ENCODE measurements around the gene RFFL. TPM values are rescaled to one million over a fixed set of nuclear protein-coding genes. Genes with fewer than 3 reads are reported as not detected.
"Not testable (repeated sequence)": the region's sequence is repeated elsewhere in the genome, so short reads cannot be mapped to it uniquely, and the experiment has no call there.

RFFL gene
- total RNA-seq, 1 donor from 2014 or later, result 25.4 TPM

DNA sequence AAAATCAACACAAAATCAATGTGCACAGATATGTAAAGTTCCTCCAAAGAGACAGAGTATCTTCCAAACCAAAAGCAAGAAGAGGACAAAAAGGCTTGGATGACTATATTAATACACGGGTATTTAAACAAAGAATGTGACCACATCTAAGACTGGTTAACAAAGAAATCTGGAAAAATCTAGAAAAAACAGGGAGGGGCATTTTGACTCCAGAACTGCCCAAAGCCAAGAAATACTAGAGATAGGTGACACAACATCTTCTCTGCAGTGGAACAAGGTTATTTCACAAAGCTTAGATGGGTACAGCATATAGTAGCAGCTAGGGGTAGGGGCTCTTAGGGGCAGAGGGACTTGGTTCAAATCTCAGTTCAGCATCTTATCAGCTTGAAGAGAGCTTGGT, 10.3 kb downstream of the RFFL start:
- no peak for DNase-seq (ENCODE audit: low spot score)
- peaks cover 55% of the 10 kb centered on the region for H3K4me1 Mint-ChIP-seq (ENCODE audit: low read depth)
- H3K9me3 Mint-ChIP-seq, result no peaks in the 10 kb centered on the region
- H3K4me3 Mint-ChIP-seq (ENCODE audit: low read depth), result no peak overlapping the region
- H3K27me3 Mint-ChIP-seq (ENCODE audit: low read depth), result no peaks in the 10 kb centered on the region
- H3K36me3 Mint-ChIP-seq (ENCODE audit: low read depth), result peaks cover 23% of the 10 kb centered on the region
- intact Hi-C loops (cut with micrococcal nuclease), result no loop called here
- H3K27ac Mint-ChIP-seq, result no peak overlapping the region

DNA sequence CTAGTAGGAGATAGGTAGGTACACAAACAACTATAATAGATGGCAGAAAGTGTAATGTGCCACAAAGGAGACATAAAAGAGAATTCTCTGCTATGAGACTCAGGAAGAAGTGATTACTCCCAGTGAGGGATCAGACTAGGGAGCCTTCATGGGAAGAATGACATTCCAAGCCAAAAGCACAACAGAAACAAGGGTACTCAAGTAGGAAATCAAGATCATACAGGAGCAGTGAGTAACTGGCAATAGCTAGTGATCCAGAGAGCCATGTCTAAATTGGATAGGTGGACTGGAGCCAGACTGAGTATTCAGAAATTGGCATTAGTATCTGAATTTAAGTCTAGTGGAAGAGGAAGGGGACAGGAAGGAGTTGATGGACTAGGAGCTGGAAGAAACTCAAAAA, 10.7 kb downstream of the RFFL start:
- H3K27me3 Mint-ChIP-seq (ENCODE audit: low read depth), result no peaks in the 10 kb centered on the region
- no peaks in the 10 kb centered on the region for H3K9me3 Mint-ChIP-seq
- H3K36me3 Mint-ChIP-seq (ENCODE audit: low read depth), result peaks cover 18% of the 10 kb centered on the region
- peak overlapping the region; percentile 81 for H3K27ac Mint-ChIP-seq
- intact Hi-C loops (cut with micrococcal nuclease), result no loop called here
- DNase-seq (ENCODE audit: low spot score), result no peak
- no peak overlapping the region for H3K4me3 Mint-ChIP-seq (ENCODE audit: low read depth)
- peaks cover 54% of the 10 kb centered on the region for H3K4me1 Mint-ChIP-seq (ENCODE audit: low read depth)

DNA sequence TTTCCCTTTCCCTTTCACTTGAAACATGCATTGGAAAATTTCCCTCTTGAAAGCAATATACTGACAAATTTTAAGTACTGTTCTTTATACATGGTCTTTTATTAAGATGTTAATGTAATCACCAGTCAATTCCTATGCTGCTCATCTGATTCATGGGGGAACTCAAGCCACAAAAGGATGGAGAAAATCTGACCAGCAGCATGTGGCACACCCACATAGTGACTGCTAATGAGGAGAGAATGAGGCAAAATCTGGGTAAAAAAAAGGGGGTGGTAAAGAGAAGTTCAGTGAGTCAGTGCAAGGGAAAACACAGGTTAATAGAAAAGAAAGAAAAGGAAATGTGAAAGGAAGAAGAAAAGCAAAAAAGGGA, 11.3 kb downstream of the RFFL start:
- H3K4me3 Mint-ChIP-seq (ENCODE audit: low read depth), result peak overlapping the region; percentile 49
- H3K36me3 Mint-ChIP-seq (ENCODE audit: low read depth), result peaks cover 13% of the 10 kb centered on the region
- H3K27me3 Mint-ChIP-seq (ENCODE audit: low read depth), result no peaks in the 10 kb centered on the region
- no peaks in the 10 kb centered on the region for H3K9me3 Mint-ChIP-seq
- peak overlapping the region; percentile 81 for H3K27ac Mint-ChIP-seq
- H3K4me1 Mint-ChIP-seq (ENCODE audit: low read depth), result peaks cover 49% of the 10 kb centered on the region
- intact Hi-C loops (cut with micrococcal nuclease), result no loop called here
- no peak for DNase-seq (ENCODE audit: low spot score)

DNA sequence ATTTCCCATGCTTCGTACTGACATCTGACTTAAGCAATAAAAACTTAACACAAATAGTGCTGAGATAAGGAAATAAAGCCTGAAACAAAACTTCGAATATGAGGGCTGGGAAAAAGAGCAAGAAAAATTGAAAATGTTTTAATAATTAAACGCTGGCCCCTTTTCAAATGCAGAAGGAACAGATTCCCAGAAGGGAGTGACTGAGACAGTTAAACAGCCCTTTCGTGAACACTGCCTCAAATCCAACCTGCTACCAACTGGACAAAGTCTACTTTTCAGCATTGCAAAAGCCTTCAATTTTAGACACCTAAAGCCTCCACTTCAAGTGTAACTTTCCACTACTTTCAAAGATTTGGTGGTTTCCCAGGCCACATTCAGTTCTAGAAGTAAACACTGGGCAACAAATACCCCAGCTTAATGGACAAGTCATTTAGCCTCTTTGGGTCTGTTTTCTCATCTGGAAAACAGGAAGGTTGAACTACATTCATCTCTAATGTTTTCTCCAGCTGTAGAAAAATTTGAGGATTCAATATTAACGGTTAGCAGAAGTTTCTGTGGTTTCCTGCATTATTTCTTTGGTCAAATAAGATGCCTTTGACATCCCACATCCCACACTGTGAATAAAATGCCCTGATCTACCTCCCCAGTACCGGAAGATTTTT, 11.8 kb downstream of the RFFL start:
- intact Hi-C loops (cut with micrococcal nuclease), result loop anchor here (1.0 kb wide), 1 partner anchor 12 kb away; the partner anchor contains the start of gene RFFL
- Mint-ChIP-seq H3K4me3 (ENCODE audit: low read depth) (peak overlapping the region; percentile 49), H3K9me3 (no peaks in the 10 kb centered on the region), H3K27me3 (ENCODE audit: low read depth) (no peaks in the 10 kb centered on the region), H3K36me3 (ENCODE audit: low read depth) (peaks cover 12% of the 10 kb centered on the region), H3K4me1 (ENCODE audit: low read depth) (peaks cover 54% of the 10 kb centered on the region), H3K27ac (peak overlapping the region; percentile 81)
- no peak for DNase-seq (ENCODE audit: low spot score)

DNA sequence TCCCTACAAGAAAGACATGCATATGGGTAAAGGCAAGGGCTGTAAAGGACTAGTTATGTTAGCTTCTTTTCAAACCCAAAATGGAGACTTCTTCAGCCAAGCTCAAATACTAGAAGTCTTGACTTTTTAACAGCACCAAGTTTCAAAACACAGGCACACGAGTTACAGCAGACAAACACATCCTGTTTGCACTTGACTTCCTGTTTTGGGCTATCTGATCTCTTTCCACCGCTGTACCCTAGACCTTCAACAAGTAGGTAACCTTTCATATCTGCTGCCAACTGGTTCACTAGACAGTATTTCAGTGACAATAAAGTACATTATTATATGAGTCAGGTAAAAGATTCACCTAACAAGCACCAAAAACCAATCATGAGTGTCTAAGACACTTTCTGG, 12.3 kb downstream of the RFFL start:
- intact Hi-C loops (cut with micrococcal nuclease), result loop anchor here (1.0 kb wide), 1 partner anchor 12 kb away; the partner anchor contains the start of gene RFFL
- peak; percentile 30 for DNase-seq (ENCODE audit: low spot score)
- H3K4me1 Mint-ChIP-seq (ENCODE audit: low read depth), result peaks cover 59% of the 10 kb centered on the region

DNA sequence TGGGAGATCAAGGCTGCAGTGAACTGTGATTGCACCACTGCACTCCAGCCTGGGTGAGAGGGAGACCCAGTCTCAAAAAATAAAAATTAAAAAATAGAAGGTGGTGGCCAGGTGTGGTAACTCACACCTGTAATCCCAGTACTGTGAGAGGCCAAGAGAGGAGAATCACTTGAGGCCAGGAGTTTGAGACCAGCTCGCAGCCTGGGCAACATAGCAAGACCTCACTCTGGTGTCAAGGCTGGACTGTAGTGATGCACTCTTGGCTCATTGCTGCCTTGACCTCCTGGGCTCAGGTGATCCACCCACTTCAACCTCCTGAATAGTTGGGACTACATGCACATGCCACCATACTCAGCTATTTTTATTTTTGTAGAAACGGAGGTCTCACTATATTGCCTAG, 13.3 kb downstream of the RFFL start:
- H3K36me3 Mint-ChIP-seq (ENCODE audit: low read depth), result peaks cover 6% of the 10 kb centered on the region
- H3K4me1 Mint-ChIP-seq (ENCODE audit: low read depth), result peaks cover 63% of the 10 kb centered on the region
- intact Hi-C loops (cut with micrococcal nuclease), result no loop called here
- H3K27ac Mint-ChIP-seq, result no peak overlapping the region
- no peaks in the 10 kb centered on the region for H3K9me3 Mint-ChIP-seq
- no peaks in the 10 kb centered on the region for H3K27me3 Mint-ChIP-seq (ENCODE audit: low read depth)
- H3K4me3 Mint-ChIP-seq (ENCODE audit: low read depth), result no peak overlapping the region
- no peak for DNase-seq (ENCODE audit: low spot score)

More for the DNA sequence above, 12.3 kb downstream of the RFFL start:
- H3K27me3 Mint-ChIP-seq (ENCODE audit: low read depth), result no peaks in the 10 kb centered on the region
- H3K36me3 Mint-ChIP-seq (ENCODE audit: low read depth), result peaks cover 12% of the 10 kb centered on the region
- peak overlapping the region; percentile 81 for H3K27ac Mint-ChIP-seq
- H3K9me3 Mint-ChIP-seq, result no peaks in the 10 kb centered on the region
- H3K4me3 Mint-ChIP-seq (ENCODE audit: low read depth), result peak overlapping the region; percentile 49

DNA sequence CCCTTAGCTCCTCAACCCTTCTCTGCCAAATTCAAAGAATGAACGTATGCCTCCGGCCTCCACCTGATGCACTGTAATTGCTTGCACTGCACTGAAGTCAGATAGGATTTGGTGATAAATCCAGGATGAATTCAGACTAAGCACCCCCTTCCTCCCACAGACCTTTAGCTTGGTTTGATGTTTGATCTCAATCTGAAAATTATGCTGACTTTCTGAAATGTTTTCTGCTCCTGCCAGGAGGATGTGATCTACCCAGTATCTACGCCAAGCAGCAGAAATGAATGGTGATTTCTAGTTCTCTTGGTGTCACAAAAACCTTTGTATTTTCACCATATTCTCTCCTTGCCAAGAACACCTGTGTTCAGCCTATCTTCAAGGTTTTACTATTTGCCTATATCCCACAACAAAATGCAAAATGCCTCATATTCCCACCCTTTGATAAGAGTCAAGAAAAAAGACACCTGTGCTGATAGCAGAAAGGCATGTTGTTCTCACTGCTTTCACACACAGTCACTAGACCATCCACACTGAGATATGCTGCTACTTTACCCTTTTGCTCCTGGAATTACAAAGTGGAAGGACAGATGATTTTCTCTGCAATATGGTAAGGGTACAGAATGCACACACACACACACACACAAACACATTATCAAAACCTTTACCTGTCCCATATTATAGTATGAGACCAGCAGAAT, 14.7 kb downstream of the RFFL start:
- H3K9me3 Mint-ChIP-seq, result no peaks in the 10 kb centered on the region
- DNase-seq (ENCODE audit: low spot score), result no peak
- no peaks in the 10 kb centered on the region for H3K27me3 Mint-ChIP-seq (ENCODE audit: low read depth)
- H3K36me3 Mint-ChIP-seq (ENCODE audit: low read depth), result peaks cover 6% of the 10 kb centered on the region
- intact Hi-C loops (cut with micrococcal nuclease), result loop anchor here (5.0 kb wide), 1 partner anchor 488 kb away; the partner anchor contains the start of gene SLFN12L
- peak overlapping the region; percentile 40 for H3K27ac Mint-ChIP-seq
- peak overlapping the region; percentile 31 for H3K4me3 Mint-ChIP-seq (ENCODE audit: low read depth)
- peaks cover 62% of the 10 kb centered on the region for H3K4me1 Mint-ChIP-seq (ENCODE audit: low read depth)

DNA sequence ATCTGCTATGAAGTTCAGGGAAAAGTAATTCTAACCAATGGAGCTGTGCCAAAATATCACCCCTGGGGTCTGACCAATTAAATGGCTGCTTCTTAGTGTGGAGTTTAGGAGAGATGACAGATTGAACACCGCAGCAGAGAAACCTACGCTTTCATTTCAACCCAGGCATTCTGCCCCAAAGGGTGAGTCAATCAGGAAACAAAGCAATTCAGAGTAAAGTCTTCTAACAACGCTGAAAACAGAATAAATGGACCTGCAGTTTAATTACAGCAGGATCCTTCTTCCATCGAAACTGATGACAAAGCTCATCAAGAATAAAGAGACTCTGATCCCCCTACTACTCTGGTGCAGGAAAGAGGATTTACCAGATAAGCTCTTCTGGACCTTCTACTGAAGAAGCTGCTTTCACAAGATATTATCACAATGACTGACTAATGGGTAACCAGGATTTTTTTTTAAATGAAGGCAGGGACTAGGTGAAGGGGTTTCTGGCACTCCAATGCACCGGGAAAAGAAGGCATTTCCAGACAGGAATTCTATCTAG, 16.7 kb downstream of the RFFL start:
- peaks cover 49% of the 10 kb centered on the region for H3K4me1 Mint-ChIP-seq (ENCODE audit: low read depth)

DNA sequence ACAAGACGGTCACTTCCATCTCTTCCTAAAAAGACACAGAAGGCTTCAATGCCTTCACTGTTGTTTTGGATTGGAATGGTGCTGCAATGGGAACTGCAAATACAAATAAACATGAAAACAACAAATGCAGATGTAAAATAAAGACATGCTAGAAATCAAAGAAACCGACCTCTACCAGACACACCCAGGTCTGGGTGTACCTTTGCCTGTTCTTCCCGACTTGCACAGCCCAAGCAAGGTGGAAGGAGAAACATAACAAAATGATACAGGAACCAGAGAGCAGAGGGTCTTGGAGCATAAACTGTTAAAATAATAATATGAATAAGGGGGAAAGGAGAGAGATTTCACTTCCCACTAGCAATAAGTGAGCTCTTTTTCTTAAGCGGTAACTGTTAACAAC, 17.3 kb downstream of the RFFL start:
- H3K9me3 Mint-ChIP-seq, result no peaks in the 10 kb centered on the region
- H3K27me3 Mint-ChIP-seq (ENCODE audit: low read depth), result no peaks in the 10 kb centered on the region
- H3K4me1 Mint-ChIP-seq (ENCODE audit: low read depth), result peaks cover 43% of the 10 kb centered on the region
- peak overlapping the region; percentile 77 for H3K4me3 Mint-ChIP-seq (ENCODE audit: low read depth)
- no peak for DNase-seq (ENCODE audit: low spot score)
- H3K27ac Mint-ChIP-seq, result peak overlapping the region; percentile 95
- intact Hi-C loops (cut with micrococcal nuclease), result loop anchor here (1.0 to 5.0 kb wide), 6 partner anchors 17 to 491 kb away; partner anchors contain the start of genes RFFL and SLFN12L
- H3K36me3 Mint-ChIP-seq (ENCODE audit: low read depth), result peaks cover 9% of the 10 kb centered on the region

More for the DNA sequence above, 16.7 kb downstream of the RFFL start:
- Mint-ChIP-seq H3K9me3 (no peaks in the 10 kb centered on the region), H3K27me3 (ENCODE audit: low read depth) (no peaks in the 10 kb centered on the region), H3K36me3 (ENCODE audit: low read depth) (peaks cover 6% of the 10 kb centered on the region), H3K4me3 (ENCODE audit: low read depth) (peak overlapping the region; percentile 77), H3K27ac (peak overlapping the region; percentile 95)
- intact Hi-C loops (cut with micrococcal nuclease), result loop anchor here (1.0 to 5.0 kb wide), 6 partner anchors 16 to 490 kb away; partner anchors contain the start of genes RFFL and SLFN12L
- peak; percentile 59 for DNase-seq (ENCODE audit: low spot score)

DNA sequence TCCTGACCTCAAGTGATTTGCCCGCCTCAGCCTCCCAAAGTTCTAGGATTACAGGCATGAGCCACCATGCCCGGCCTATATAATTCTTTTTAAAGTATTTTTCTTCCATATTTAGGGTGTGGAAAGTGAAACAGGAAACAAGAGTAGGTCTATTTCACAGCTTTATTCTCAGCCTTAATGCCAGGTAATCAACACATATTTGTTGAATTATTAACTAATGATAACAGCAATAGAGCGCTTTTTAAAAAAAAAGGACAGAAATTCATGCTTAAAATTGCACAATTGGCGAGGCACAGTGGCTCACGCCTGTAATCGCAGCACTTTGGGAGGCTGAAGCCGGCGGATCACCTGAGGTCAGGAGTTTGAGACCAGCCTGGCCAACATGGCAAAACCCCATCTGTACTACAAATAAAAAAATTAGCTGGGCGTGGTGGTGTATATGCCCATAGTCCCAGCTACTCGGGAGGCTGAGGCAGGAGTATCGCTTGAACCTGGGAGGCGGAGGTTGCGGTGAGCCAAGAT, 18.0 kb downstream of the RFFL start:
- Mint-ChIP-seq H3K4me3 (ENCODE audit: low read depth) (peak overlapping the region; percentile 77), H3K36me3 (ENCODE audit: low read depth) (peaks cover 11% of the 10 kb centered on the region), H3K4me1 (ENCODE audit: low read depth) (peaks cover 40% of the 10 kb centered on the region), H3K27ac (peak overlapping the region; percentile 95)
- DNase-seq (ENCODE audit: low spot score); H3K9me3 Mint-ChIP-seq; H3K27me3 Mint-ChIP-seq (ENCODE audit: low read depth): not testable (repeated sequence)
- intact Hi-C loops (cut with micrococcal nuclease), result loop anchor here (5.0 kb wide), 1 partner anchor 492 kb away; the partner anchor contains the start of gene SLFN12L

DNA sequence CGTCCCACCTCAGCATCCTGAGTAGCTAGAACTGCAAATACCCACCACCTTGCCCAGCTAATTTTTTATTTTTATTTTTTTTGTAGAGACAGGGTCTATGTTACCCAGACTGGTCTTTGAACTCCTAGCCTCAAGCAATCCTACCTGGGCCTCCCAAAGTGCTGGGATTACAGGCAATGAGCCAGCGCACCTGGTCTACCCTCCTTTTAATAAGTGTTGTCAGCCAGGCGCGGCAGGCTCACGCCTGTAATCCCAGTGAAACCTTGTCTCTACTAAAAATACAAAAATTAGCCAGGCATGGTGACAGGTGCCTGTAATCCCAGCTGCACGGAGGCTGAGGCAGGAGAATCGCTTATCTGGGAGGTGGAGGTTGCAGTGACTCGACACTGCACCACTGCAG, 19.3 kb downstream of the RFFL start:
- Mint-ChIP-seq H3K9me3 (no peaks in the 10 kb centered on the region), H3K27ac (no peak overlapping the region), H3K4me3 (ENCODE audit: low read depth) (no peak overlapping the region), H3K36me3 (ENCODE audit: low read depth) (peaks cover 13% of the 10 kb centered on the region), H3K27me3 (ENCODE audit: low read depth) (no peaks in the 10 kb centered on the region), H3K4me1 (ENCODE audit: low read depth) (peaks cover 36% of the 10 kb centered on the region)
- DNase-seq (ENCODE audit: low spot score), result no peak
- intact Hi-C loops (cut with micrococcal nuclease), result no loop called here

DNA sequence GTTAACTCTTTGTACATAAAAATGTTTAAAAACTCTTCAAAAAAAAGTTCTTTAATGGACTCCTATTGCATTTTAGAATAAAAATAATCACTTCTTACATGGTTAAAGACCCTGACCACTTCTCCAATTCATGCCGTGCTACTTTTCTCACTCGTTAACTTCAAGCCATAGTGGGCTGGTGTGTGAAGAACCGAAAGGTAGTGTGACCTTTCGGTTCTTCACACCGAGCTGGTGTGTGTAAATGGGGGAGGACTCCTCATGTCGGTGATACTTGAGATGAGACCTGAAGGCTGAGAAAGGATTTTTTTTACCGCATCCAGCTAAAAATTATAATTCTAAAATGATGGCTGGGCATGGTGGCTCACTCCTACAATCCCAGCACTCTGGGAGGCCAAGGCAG, 22.1 kb downstream of the RFFL start:
- no peak for DNase-seq (ENCODE audit: low spot score)
- H3K4me1 Mint-ChIP-seq (ENCODE audit: low read depth), result peaks cover 18% of the 10 kb centered on the region
- no peaks in the 10 kb centered on the region for H3K27me3 Mint-ChIP-seq (ENCODE audit: low read depth)
- H3K36me3 Mint-ChIP-seq (ENCODE audit: low read depth), result peaks cover 9% of the 10 kb centered on the region
- no peaks in the 10 kb centered on the region for H3K9me3 Mint-ChIP-seq
- H3K4me3 Mint-ChIP-seq (ENCODE audit: low read depth), result no peak overlapping the region
- no peak overlapping the region for H3K27ac Mint-ChIP-seq
- intact Hi-C loops (cut with micrococcal nuclease), result no loop called here
